Stimulated activated CD8-positive, alpha-beta memory T cell treated with anti-CD3 and anti-CD28 coated beads, Interleukin-4, amount 100 ng/mL, for 24 hours (primary cell): ENCODE data around the gene PARVB.

Experiments used
- DNase-seq: peaks from one replicate; pipeline ENCODE4 v3.0.0-alpha.2; 2020; ENCODE audit warnings: low read depth

Gene PARVB

GRCh38 chr22:44136112-44136511 lies 112.0 kb downstream of the PARVB start:
- no peak for DNase-seq

- no peak for DNase-seq
Measured at GRCh38 chr22:44136786-44137185, 112.7 kb downstream of the PARVB start.

- DNase-seq, result no peak
Measured at GRCh38 chr22:44137415-44137814, 113.3 kb downstream of the PARVB start.

GRCh38 chr22:44139773-44140172 lies 115.7 kb downstream of the PARVB start:
- DNase-seq, result no peak

GRCh38 chr22:44142421-44143104 lies 118.5 kb downstream of the PARVB start:
- no peak for DNase-seq

GRCh38 chr22:44143105-44143474 lies 119.0 kb downstream of the PARVB start:
- no peak for DNase-seq

GRCh38 chr22:44143579-44143978 lies 119.5 kb downstream of the PARVB start:
- no peak for DNase-seq

- DNase-seq, result no peak
Measured at GRCh38 chr22:44144046-44144569, 120.0 kb downstream of the PARVB start.

GRCh38 chr22:44145544-44145943 lies 121.4 kb downstream of the PARVB start:
- no peak for DNase-seq

GRCh38 chr22:44146088-44146861 lies 122.2 kb downstream of the PARVB start:
- DNase-seq, result no peak

GRCh38 chr22:44147008-44147645 lies 123.0 kb downstream of the PARVB start:
- DNase-seq, result no peak

- no peak for DNase-seq
Measured at GRCh38 chr22:44147821-44148574, 123.9 kb downstream of the PARVB start.

- no peak for DNase-seq
Measured at GRCh38 chr22:44151676-44152075, 127.6 kb downstream of the PARVB start.

- DNase-seq, result no peak
Measured at GRCh38 chr22:44153710-44154109, 129.6 kb downstream of the PARVB start.

GRCh38 chr22:44154436-44154942 lies 130.4 kb downstream of the PARVB start:
- DNase-seq, result no peak

- no peak for DNase-seq
Measured at GRCh38 chr22:44155115-44155514, 131.0 kb downstream of the PARVB start.

- DNase-seq, result no peak
Measured at GRCh38 chr22:44157916-44158618, 134.0 kb downstream of the PARVB start.

GRCh38 chr22:44158816-44159215 lies 134.7 kb downstream of the PARVB start:
- DNase-seq, result no peak

GRCh38 chr22:44159221-44159620 lies 135.1 kb downstream of the PARVB start:
- DNase-seq, result no peak

GRCh38 chr22:44159811-44160210 lies 135.7 kb downstream of the PARVB start:
- no peak for DNase-seq

GRCh38 chr22:44160421-44160820 lies 136.3 kb downstream of the PARVB start:
- no peak for DNase-seq
